Epithelial cell of esophagus (primary cell): Measurements from ENCODE around the gene RPLP2.
A peak's percentile ranks its signal among the peaks of the same experiment; 100 is the strongest.

ENCODE experiments used
- DNase-seq: peaks from one replicate; pipeline ENCODE4 v3.0.0; 2010; ENCODE audit warnings: low read depth
- H3K4me3 ChIP-seq: 2 replicates; pipeline ENCODE4 v1.5.1; 2011; ENCODE audit warnings: mild to moderate bottlenecking, low read length, control low read depth
- CTCF ChIP-seq: IDR thresholded peaks from 2 replicates; pipeline ENCODE4 v1.5.1; 2011; ENCODE audit warnings: low read depth, mild to moderate bottlenecking, low read length, control low read depth, inconsistent platforms; ENCODE audit not compliant: insufficient read depth; ENCODE audit errors: missing control alignments

RPLP2 gene

DNA sequence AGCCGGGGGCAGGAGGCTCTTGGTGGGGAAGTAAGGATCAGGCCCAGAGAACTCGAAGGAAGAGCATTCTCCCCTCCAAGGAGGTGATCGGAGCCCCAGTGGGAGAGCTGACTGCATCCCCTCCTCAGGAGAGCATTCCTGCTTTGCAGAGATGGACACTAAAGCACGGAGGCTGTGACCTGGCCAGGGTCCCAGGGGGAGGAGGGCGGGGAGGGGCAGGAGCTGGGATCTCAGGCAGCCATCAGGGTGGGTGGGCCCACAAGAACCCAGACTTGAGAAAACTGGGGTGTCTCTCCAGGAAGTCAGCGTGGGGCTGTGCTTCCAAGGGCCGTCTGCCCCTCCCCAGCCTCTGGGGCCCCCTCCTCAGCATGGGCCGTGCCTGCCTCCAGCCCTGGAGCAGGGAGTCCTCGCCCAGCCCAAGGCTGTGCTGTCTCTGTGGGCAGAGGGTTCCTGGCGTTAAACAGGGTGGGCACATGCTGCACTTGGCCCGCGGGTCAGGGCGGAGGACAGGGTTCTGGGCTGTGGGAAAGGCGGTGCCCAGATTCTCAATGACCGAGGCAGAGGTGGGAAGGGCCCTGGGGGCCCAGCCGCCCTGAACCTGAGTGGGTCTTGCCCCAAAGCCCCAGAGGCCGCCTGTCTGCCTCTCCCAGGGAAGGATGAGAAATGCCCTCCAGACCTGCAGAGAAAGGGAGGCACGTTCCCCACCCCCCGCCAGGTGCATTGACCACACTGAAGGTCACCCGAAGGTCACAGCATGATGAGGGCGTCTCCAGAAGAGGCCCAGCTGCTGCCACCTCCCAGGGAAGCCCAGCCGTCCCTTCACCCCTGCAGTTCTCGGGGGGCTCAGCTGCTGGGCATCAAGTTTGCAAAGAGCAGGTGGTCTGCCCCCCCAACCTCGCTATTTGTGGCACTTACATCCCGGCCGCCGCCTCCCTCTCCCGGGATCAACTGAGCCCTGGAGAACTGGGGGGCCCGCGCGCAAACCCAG, 20.5 kb upstream of the RPLP2 start:
- DNase-seq: no peak
- no peak overlapping the region for H3K4me3 ChIP-seq
- no peak for TF ChIP-seq CTCF

- peak; percentile 44 for DNase-seq
- H3K4me3 ChIP-seq: no peak within 1 kb of the TSS
Measured at GRCh38 chr11:789943-790342, 19.8 kb upstream of the RPLP2 start, which contains the start of gene CEND1. Gene CEND1, minus strand, starts transcription at chr11:790090. Its CDS starts 1,514 bp downstream, at chr11:788576.

DNA sequence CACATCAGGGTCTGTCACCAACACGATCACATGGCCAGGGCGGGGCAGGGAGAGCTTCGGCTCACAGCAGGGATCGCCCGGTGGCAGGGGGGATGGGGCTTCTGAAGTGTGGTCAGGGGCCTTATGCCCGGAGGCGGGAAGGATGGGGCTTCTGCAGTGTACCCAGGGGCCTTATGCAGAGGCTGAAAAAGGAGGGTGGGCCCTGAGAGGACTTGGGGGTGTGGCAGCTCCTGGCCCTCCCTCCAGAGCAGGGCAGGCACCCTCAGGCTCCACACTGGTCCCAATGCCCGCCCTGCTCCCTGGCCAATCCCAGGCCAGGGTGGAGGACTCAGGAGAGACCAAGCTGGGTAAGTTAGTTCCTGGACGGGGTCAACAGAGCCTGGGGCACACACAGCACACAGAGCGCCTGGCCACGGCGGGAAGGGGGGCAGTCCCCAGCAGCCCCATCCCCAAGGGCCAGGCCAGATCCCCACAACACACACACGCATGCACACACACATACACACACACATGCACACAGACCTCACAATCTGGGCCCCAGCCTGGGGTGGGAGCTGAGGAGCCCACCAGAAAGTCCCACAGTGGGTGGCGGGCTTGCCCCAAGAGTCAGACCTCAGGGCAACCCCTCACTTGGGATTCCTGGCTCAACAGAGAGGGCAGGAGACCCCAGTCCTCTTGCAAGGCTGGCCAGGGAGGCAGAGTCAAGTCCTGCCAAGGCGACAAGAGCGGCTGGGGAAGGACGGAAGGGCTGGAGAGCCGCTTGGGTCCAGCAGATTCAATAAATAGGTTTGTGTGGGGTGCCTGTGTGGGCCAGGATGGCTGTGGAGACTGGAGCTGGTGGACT, 18.8 kb upstream of the RPLP2 start:
- H3K4me3 ChIP-seq: no peak overlapping the region
- TF ChIP-seq CTCF: no peak
- DNase-seq: no peak

More at GRCh38 chr11:789943-790342, 19.8 kb upstream of the RPLP2 start, which contains the start of gene CEND1:
- TF ChIP-seq CTCF: no peak

- DNase-seq: no peak
- no peak overlapping the region for H3K4me3 ChIP-seq
- TF ChIP-seq CTCF: no peak
Measured at GRCh38 chr11:791658-792534, 17.9 kb upstream of the RPLP2 start.

GRCh38 chr11:792535-792821, 17.3 kb upstream of the RPLP2 start:
- no peak overlapping the region for H3K4me3 ChIP-seq
- no peak for DNase-seq
- no peak for TF ChIP-seq CTCF

GRCh38 chr11:792873-793272, 16.9 kb upstream of the RPLP2 start:
- H3K4me3 ChIP-seq: no peak overlapping the region
- DNase-seq: no peak
- TF ChIP-seq CTCF: no peak
